HCT116 (cell line): ENCODE data around the gene TM9SF4. TPM values are rescaled to one million over a fixed set of nuclear protein-coding genes. Genes with fewer than 3 reads are reported as not detected.

ENCODE experiments used
- ATAC-seq: fragments of 200-7000 bp; cut with Tn5 transposase; 2 replicates; pipeline ENCODE4 v1.9.1; 2020; ENCODE audit warnings: mild to moderate bottlenecking, moderate library complexity
- BruUV-seq: library from RNA; stranded (reverse); fragments of 400-500 nt; replicated peaks from 2 replicates; lab custom pipeline; 2021; lab: Mats Ljungman, UMichigan
- CTCF ChIA-PET: fragments of 300-600 bp; sonication (Branson Sonifier 250); formaldehyde crosslinking; loops from one replicate; lab custom pipeline; 2021; ENCODE audit warnings: antibody characterized with exemption; lab: Charles Lee
- POLR2A ChIA-PET: fragments of 300-600, 350-600 bp; sonication (Branson Sonifier 250); formaldehyde crosslinking; loops from one replicate; lab custom pipeline; 2021; ENCODE audit warnings: antibody characterized with exemption; lab: Charles Lee
- RAD21 ChIA-PET, 2 experiments: fragments of 300-600 bp; sonication (Branson Sonifier 250); formaldehyde crosslinking; loops; one replicate each; lab custom pipeline; 2023; ENCODE audit warnings: low total read pairs in 2 of 2; ENCODE audit not compliant: uncharacterized antibody in 2 of 2, unreplicated experiment in 2 of 2, low non-redundant PET in 1 of 2; lab: Charles Lee
- DNase-seq: peaks from one replicate; pipeline ENCODE4 v3.0.0-alpha.2; 2010; ENCODE audit warnings: low read depth, low spot score
- H2AFZ ChIP-seq: fragments of 200-600 bp; shearing (Covaris generic), sonication (generic); 2 replicates; pipeline ENCODE4 v1.6.1; 2017; ENCODE audit warnings: low read depth, mixed run types, mixed read lengths, antibody characterized with exemption, low read length; ENCODE audit not compliant: poor library complexity, severe bottlenecking
- H3K27ac ChIP-seq: 2 replicates; pipeline ENCODE4 v1.5.1; 2012; ENCODE audit warnings: low read depth, low read length
- H3K27me3 ChIP-seq: fragments of 200-600 bp; sonication (generic); 2 replicates; pipeline ENCODE4 v1.6.1; 2016; ENCODE audit warnings: mixed run types, low read length, mixed read lengths; ENCODE audit not compliant: insufficient read depth
- H3K36me3 ChIP-seq, 2 experiments: fragments of 200-500 bp in 1 of 2; fragments of 200-600 bp in 1 of 2; sonication (Bioruptor generic) in 1 of 2; sonication (generic) in 1 of 2; 2 replicates each; pipeline versions ENCODE4 v1.5.1 to v1.6.1; 2014 to 2016; ENCODE audit warnings: low read length in 2 of 2, inconsistent platforms in 1 of 2, mixed read lengths in 1 of 2, mixed run types in 1 of 2; ENCODE audit not compliant: insufficient read depth in 2 of 2, control insufficient read depth in 1 of 2
- H3K4me1 ChIP-seq, 2 experiments: fragments of 200-600 bp in 1 of 2; sonication (generic) in 1 of 2; 2 replicates each; pipeline versions ENCODE4 v1.5.1 to v1.6.1; 2012 to 2017; ENCODE audit warnings: low read length in 2 of 2, inconsistent platforms in 1 of 2, mild to moderate bottlenecking in 1 of 2, mixed read lengths in 1 of 2, mixed run types in 1 of 2, moderate library complexity in 1 of 2; ENCODE audit not compliant: insufficient read depth in 2 of 2, control insufficient read depth in 1 of 2
- H3K4me2 ChIP-seq: fragments of 200-600 bp; sonication (generic); 2 replicates; pipeline ENCODE4 v1.6.1; 2017; ENCODE audit warnings: mixed run types, low read length, mixed read lengths
- H3K4me3 ChIP-seq, 2 experiments: fragments of 200-600 bp in 1 of 2; sonication (generic) in 1 of 2; replicated peaks in 1 of 2; 2 replicates each; pipeline ENCODE4 v1.5.1; 2011 to 2016; ENCODE audit warnings: low read length in 2 of 2, control low read depth in 1 of 2, low read depth in 1 of 2, mild to moderate bottlenecking in 1 of 2, mixed read lengths in 1 of 2, mixed run types in 1 of 2
- H3K79me2 ChIP-seq: fragments of 200-600 bp; sonication (generic); 2 replicates; pipeline ENCODE4 v1.6.1; 2017; ENCODE audit warnings: mild to moderate bottlenecking, mixed run types, low read length, moderate library complexity, mixed read lengths; ENCODE audit not compliant: insufficient read depth
- H3K9ac ChIP-seq: fragments of 200-600 bp; sonication (generic); 2 replicates; pipeline ENCODE4 v1.6.1; 2016; ENCODE audit warnings: low read length, mixed read lengths
- H3K9me2 ChIP-seq: fragments of 200-600 bp; sonication (generic), shearing (Covaris generic); 2 replicates; pipeline ENCODE4 v1.6.1; 2017; ENCODE audit warnings: mixed run types, mild to moderate bottlenecking, moderate library complexity; ENCODE audit not compliant: insufficient read depth
- H3K9me3 ChIP-seq, 2 experiments: fragments of 200-500 bp in 1 of 2; fragments of 200-600 bp in 1 of 2; sonication (Bioruptor generic) in 1 of 2; sonication (generic) in 1 of 2; 2 replicates each; pipeline ENCODE4 v1.6.1; 2014 to 2017; ENCODE audit warnings: low read length in 2 of 2, mixed read lengths in 2 of 2, inconsistent platforms in 1 of 2, low read depth in 1 of 2, mild to moderate bottlenecking in 1 of 2, mixed run types in 1 of 2, moderate library complexity in 1 of 2; ENCODE audit not compliant: control insufficient read depth in 1 of 2, insufficient read depth in 1 of 2
- H4K20me1 ChIP-seq: fragments of 200-600 bp; sonication (generic), shearing (Covaris generic); 2 replicates; pipeline ENCODE4 v1.6.1; 2017; ENCODE audit warnings: mixed run types, mild to moderate bottlenecking, moderate library complexity; ENCODE audit not compliant: insufficient read depth
- ATF3 ChIP-seq: IDR thresholded peaks from 2 replicates; pipeline ENCODE4 v1.6.1; 2012
- CBX3 ChIP-seq: IDR thresholded peaks from 2 replicates; pipeline ENCODE4 v1.6.1; 2012; ENCODE audit warnings: low read depth
- CEBPB ChIP-seq: IDR thresholded peaks from 2 replicates; pipeline ENCODE4 v1.6.1; 2012; ENCODE audit warnings: low read depth
- EGR1 ChIP-seq: IDR thresholded peaks from 2 replicates; pipeline ENCODE4 v1.6.1; 2012; ENCODE audit warnings: low read depth
- ELF1 ChIP-seq: IDR thresholded peaks from 2 replicates; pipeline ENCODE4 v1.6.1; 2012; ENCODE audit warnings: low read depth, borderline replicate concordance
- FOSL1 ChIP-seq: IDR thresholded peaks from 2 replicates; pipeline ENCODE4 v1.6.1; 2012; ENCODE audit warnings: low read depth
- MAX ChIP-seq: IDR thresholded peaks from 2 replicates; pipeline ENCODE4 v1.6.1; 2012
- POLR2AphosphoS5 ChIP-seq: IDR thresholded peaks from 2 replicates; pipeline ENCODE4 v1.6.1; 2011; ENCODE audit warnings: mild to moderate bottlenecking, low read depth, low read length, moderate library complexity
- SP1 ChIP-seq: IDR thresholded peaks from 2 replicates; pipeline ENCODE4 v1.6.1; 2012; ENCODE audit warnings: low read depth
- YY1 ChIP-seq: IDR thresholded peaks from 2 replicates; pipeline ENCODE4 v1.6.1; 2011; ENCODE audit warnings: low read length, low read depth, moderate library complexity, mild to moderate bottlenecking; ENCODE audit not compliant: insufficient replicate concordance; ENCODE audit errors: extremely low read depth
- ZFX ChIP-seq: fragments of 450-650 bp; IDR thresholded peaks from 2 replicates; pipeline ENCODE4 v1.6.1; 2017
- ZNF274 ChIP-seq: fragments of 200-500 bp; sonication (Bioruptor generic); IDR thresholded peaks from 2 replicates; pipeline ENCODE4 v1.6.1; 2014; ENCODE audit warnings: mild to moderate bottlenecking, low read depth, low read length, inconsistent platforms
- intact Hi-C: fragments of 100-400 bp; cut with micrococcal nuclease; formaldehyde crosslinking; loops from 2 replicates; pipeline ENCODE4 v1.10.0; 2022
- total RNA-seq: library from RNA; stranded (reverse); gene quantifications from one replicate; pipeline ENCODE4 v1.2.1, GENCODE V29; 2021; ENCODE audit not compliant: unreplicated experiment
- TF ChIP-seq, protein P1 (sequence below), 3 experiments: fragments of 200-600 bp in 1 of 3; sonication (generic) in 1 of 3; IDR thresholded peaks in 2 of 3; conservative IDR thresholded peaks in 1 of 3; 2 replicates each; pipeline ENCODE4 v1.5.1; 2012 to 2017; ENCODE audit warnings: low read depth in 2 of 3, low read length in 2 of 3, antibody characterized with exemption in 1 of 3, borderline replicate concordance in 1 of 3, control low read depth in 1 of 3, mild to moderate bottlenecking in 1 of 3, mixed read lengths in 1 of 3, mixed run types in 1 of 3, moderate library complexity in 1 of 3; ENCODE audit not compliant: insufficient read depth in 1 of 3
- TF ChIP-seq, protein P2 (sequence below): IDR thresholded peaks from 2 replicates; pipeline ENCODE4 v1.6.1; 2012; ENCODE audit warnings: low read depth

Gene TM9SF4
- total RNA-seq, 1 experiment from 2014 or later, result 51.2 TPM

DNA sequence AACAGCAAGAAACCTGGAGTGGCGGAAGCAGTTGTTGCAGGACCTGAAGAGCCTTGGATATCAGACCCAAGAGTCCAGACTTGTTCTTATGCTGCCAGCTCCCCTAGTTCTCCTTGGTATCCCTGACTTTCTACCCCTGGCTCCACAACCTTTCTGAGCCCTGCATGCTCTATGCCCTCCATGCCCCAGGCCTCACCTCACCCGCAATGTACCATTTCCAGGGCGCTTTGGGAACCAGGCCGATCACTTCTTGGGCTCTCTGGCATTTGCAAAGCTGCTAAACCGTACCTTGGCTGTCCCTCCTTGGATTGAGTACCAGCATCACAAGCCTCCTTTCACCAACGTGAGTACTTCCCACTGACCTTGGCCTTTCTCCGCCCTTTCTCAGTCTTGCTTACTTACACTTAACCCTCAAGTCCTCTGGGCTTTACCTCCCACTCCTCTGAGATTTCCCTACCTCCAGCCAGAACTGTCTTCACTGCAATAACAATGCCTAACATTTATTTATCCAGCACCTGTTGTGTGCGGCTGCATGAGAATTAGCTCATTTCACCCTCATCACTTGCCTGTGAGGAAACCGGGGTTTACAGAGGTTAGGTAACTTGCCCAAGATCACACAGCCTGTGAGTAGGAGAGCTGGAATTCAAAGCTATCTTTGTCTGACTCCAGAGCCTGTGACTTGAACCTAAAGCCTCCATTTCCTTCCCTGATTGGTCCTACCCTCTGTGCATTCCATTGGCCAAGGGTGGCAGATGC, 100.5 kb downstream of the TM9SF4 start:
- Histone ChIP-seq H3K27me3 (no peaks in the 10 kb centered on the region), H2AFZ (no peak overlapping the region), H3K9ac (no peak overlapping the region), H3K4me2 (no peak overlapping the region), H3K79me2 (peaks cover 63% of the 10 kb centered on the region), H4K20me1 (peaks cover 8% of the 10 kb centered on the region; the same call in 1 of the 2 replicates), H3K36me3 (peaks cover 15 to 25% of the 10 kb centered on the region in 2 experiments; a peak in 3 of 4 replicates), H3K4me1 (peaks cover 6 to 27% of the 10 kb centered on the region in 2 experiments; a peak in 3 of 4 replicates), H3K9me3 (no peaks in the 10 kb centered on the region), H3K4me3 (no peak overlapping the region), H3K27ac (no peak overlapping the region), H3K9me2 (no peaks in the 10 kb centered on the region)
- POLR2A ChIA-PET, result no interaction called here
- intact Hi-C loops, result loop anchor here (5.0 to 10.0 kb wide), 2 partner anchors 55 to 442 kb away; no protein-coding TSS in a partner anchor
- RAD21 ChIA-PET, result no interaction called here
- CTCF ChIA-PET, result no interaction called here
- BruUV-seq, result no TSS peak
- ATAC-seq (no peak), DNase-seq (no peak)
- no peak for TF ChIP-seq CBX3
- TF ChIP-seq ELF1, result no peak
- no peak for TF ChIP-seq ZFX
- no peak for TF ChIP-seq SP1
- TF ChIP-seq FOSL1, result no peak
- TF ChIP-seq, protein P1, sequence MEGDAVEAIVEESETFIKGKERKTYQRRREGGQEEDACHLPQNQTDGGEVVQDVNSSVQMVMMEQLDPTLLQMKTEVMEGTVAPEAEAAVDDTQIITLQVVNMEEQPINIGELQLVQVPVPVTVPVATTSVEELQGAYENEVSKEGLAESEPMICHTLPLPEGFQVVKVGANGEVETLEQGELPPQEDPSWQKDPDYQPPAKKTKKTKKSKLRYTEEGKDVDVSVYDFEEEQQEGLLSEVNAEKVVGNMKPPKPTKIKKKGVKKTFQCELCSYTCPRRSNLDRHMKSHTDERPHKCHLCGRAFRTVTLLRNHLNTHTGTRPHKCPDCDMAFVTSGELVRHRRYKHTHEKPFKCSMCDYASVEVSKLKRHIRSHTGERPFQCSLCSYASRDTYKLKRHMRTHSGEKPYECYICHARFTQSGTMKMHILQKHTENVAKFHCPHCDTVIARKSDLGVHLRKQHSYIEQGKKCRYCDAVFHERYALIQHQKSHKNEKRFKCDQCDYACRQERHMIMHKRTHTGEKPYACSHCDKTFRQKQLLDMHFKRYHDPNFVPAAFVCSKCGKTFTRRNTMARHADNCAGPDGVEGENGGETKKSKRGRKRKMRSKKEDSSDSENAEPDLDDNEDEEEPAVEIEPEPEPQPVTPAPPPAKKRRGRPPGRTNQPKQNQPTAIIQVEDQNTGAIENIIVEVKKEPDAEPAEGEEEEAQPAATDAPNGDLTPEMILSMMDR (IDR thresholded peaks at IDR 0.05 in 2 of 3, conservative IDR thresholded peaks at IDR 0.05 in 1 of 3; ENCODE audit: borderline replicate concordance in 1 of 3, insufficient read depth in 1 of 3, low read depth in 2 of 3, low read length in 2 of 3), result no peak

GRCh38 chr20:32213870-32214269, 104.4 kb downstream of the TM9SF4 start:
- Histone ChIP-seq H3K4me1 (peaks cover 1 to 6% of the 10 kb centered on the region in 2 experiments; a peak in 3 of 4 replicates), H3K27me3 (no peaks in the 10 kb centered on the region), H2AFZ (no peak overlapping the region), H3K9ac (no peak overlapping the region), H3K27ac (no peak overlapping the region), H3K9me2 (no peaks in the 10 kb centered on the region), H3K4me2 (no peak overlapping the region), H3K79me2 (peaks cover 27% of the 10 kb centered on the region), H3K9me3 (no peaks in the 10 kb centered on the region), H3K36me3 (peaks cover 33 to 34% of the 10 kb centered on the region in 2 experiments; a peak in 3 of 4 replicates), H3K4me3 (no peak overlapping the region), H4K20me1 (no peaks in the 10 kb centered on the region)
- no peak for DNase-seq
- ATAC-seq, result no peak
- ChIA-PET POLR2A (no interaction called here), CTCF (no interaction called here), RAD21 (no interaction called here)
- intact Hi-C loops, result loop anchor here (10.0 kb wide), 1 partner anchor 59 kb away; no protein-coding TSS in a partner anchor
- no TSS peak for BruUV-seq
- TF ChIP-seq, protein P2, sequence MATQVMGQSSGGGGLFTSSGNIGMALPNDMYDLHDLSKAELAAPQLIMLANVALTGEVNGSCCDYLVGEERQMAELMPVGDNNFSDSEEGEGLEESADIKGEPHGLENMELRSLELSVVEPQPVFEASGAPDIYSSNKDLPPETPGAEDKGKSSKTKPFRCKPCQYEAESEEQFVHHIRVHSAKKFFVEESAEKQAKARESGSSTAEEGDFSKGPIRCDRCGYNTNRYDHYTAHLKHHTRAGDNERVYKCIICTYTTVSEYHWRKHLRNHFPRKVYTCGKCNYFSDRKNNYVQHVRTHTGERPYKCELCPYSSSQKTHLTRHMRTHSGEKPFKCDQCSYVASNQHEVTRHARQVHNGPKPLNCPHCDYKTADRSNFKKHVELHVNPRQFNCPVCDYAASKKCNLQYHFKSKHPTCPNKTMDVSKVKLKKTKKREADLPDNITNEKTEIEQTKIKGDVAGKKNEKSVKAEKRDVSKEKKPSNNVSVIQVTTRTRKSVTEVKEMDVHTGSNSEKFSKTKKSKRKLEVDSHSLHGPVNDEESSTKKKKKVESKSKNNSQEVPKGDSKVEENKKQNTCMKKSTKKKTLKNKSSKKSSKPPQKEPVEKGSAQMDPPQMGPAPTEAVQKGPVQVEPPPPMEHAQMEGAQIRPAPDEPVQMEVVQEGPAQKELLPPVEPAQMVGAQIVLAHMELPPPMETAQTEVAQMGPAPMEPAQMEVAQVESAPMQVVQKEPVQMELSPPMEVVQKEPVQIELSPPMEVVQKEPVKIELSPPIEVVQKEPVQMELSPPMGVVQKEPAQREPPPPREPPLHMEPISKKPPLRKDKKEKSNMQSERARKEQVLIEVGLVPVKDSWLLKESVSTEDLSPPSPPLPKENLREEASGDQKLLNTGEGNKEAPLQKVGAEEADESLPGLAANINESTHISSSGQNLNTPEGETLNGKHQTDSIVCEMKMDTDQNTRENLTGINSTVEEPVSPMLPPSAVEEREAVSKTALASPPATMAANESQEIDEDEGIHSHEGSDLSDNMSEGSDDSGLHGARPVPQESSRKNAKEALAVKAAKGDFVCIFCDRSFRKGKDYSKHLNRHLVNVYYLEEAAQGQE, result no peak
- TF ChIP-seq ZNF274, result no peak
- no peak for TF ChIP-seq EGR1
- TF ChIP-seq ATF3, result no peak
- no peak for TF ChIP-seq CBX3
- TF ChIP-seq ELF1, result no peak
- TF ChIP-seq ZFX, result no peak
- no peak for TF ChIP-seq YY1
- TF ChIP-seq MAX, result no peak
- TF ChIP-seq CEBPB, result no peak
- no peak for TF ChIP-seq POLR2AphosphoS5
